GM12878 (cell line): ENCODE results near the gene TCF23. TPM values are rescaled to one million over a fixed set of nuclear protein-coding genes. Genes with fewer than 3 reads are reported as not detected.
"Not testable (repeated sequence)": the region's sequence is repeated elsewhere in the genome, so short reads cannot be mapped to it uniquely, and the experiment has no call there.

Experiments
- ATAC-seq: fragments of 200-7000 bp; cut with Tn5 transposase; 3 replicates; pipeline ENCODE4 v1.9.1; 2020; ENCODE audit warnings: mild to moderate bottlenecking, moderate library complexity
- BruUV-seq: library from RNA; stranded (reverse); fragments of 400-500 nt; replicated peaks from 2 replicates; lab custom pipeline; 2021; lab: Mats Ljungman, UMichigan
- CTCF ChIA-PET: fragments of 300-600 bp; sonication (Branson Sonifier 250); formaldehyde crosslinking; extraction: SDS; loops from one replicate; lab custom pipeline; 2021; ENCODE audit warnings: inconsistent platforms; lab: Yijun Ruan, JAX
- POLR2A ChIA-PET: fragments of 350-600 bp; formaldehyde crosslinking; extraction: SDS; loops from one replicate; lab custom pipeline; 2021; ENCODE audit warnings: inconsistent platforms; lab: Charles Lee
- RAD21 ChIA-PET: fragments of 300-600 bp; sonication (Branson Sonifier 250); formaldehyde crosslinking; loops from one replicate; lab custom pipeline; 2023; ENCODE audit warnings: antibody characterized with exemption; ENCODE audit not compliant: unreplicated experiment; lab: Charles Lee
- SMC1A ChIA-PET: fragments of 300-600 bp; sonication (Branson Sonifier 250); formaldehyde crosslinking; loops from one replicate; lab custom pipeline; 2023; ENCODE audit not compliant: unreplicated experiment, uncharacterized antibody; lab: Charles Lee
- DNase-seq: peaks from one replicate; pipeline ENCODE4 v3.0.0-alpha.2; 2011; ENCODE audit warnings: low read depth, low spot score
- FAIRE-seq: peaks from 3 replicates; lab custom pipeline; 2011; peaks lifted over from hg19 to GRCh38; lab: Jason Lieb, UNC
- H2AFZ ChIP-seq: 2 replicates; pipeline ENCODE4 v1.6.0; 2011; ENCODE audit warnings: low read depth, low read length, control low read depth; ENCODE audit not compliant: control insufficient read depth
- H3K27ac ChIP-seq: 2 replicates; pipeline ENCODE4 v1.5.1; 2011; ENCODE audit warnings: control low read depth; ENCODE audit not compliant: control insufficient read depth, insufficient read depth
- H3K27me3 ChIP-seq, 2 experiments: replicated peaks in 1 of 2; 2 replicates each; pipeline versions ENCODE4 v1.6.0 to v1.6.1; 2011; ENCODE audit warnings: low read length in 1 of 2; ENCODE audit not compliant: control insufficient read depth in 2 of 2, insufficient read depth in 2 of 2
- H3K36me3 ChIP-seq, 2 experiments: 2 replicates each; pipeline ENCODE4 v1.5.1; 2011; ENCODE audit warnings: low read length in 1 of 2; ENCODE audit not compliant: control insufficient read depth in 2 of 2, insufficient read depth in 2 of 2
- H3K4me1 ChIP-seq: 2 replicates; pipeline ENCODE4 v1.6.1; 2011; ENCODE audit warnings: mild to moderate bottlenecking, low read length, moderate library complexity, mixed read lengths; ENCODE audit not compliant: control insufficient read depth, insufficient read depth
- H3K4me2 ChIP-seq: 2 replicates; pipeline ENCODE4 v1.6.0; 2011; ENCODE audit warnings: control low read depth; ENCODE audit not compliant: control insufficient read depth, insufficient read depth
- H3K4me3 ChIP-seq: fragments of 200-600 bp; sonication (generic); 2 replicates; pipeline ENCODE4 v1.5.1; 2016
- H3K79me2 ChIP-seq: 2 replicates; pipeline ENCODE4 v1.6.0; 2011; ENCODE audit warnings: low read length; ENCODE audit not compliant: control insufficient read depth, insufficient read depth
- H3K9ac ChIP-seq: 2 replicates; pipeline ENCODE4 v1.8.0; 2011; ENCODE audit warnings: low read length, control low read depth, mixed read lengths; ENCODE audit not compliant: control insufficient read depth, insufficient read depth
- H3K9me3 ChIP-seq: replicated peaks from 3 replicates; pipeline ENCODE4 v1.5.1; 2011; ENCODE audit warnings: mild to moderate bottlenecking, low read length; ENCODE audit not compliant: control insufficient read depth, insufficient read depth
- H4K20me1 ChIP-seq: 2 replicates; pipeline ENCODE4 v1.6.0; 2011; ENCODE audit not compliant: control insufficient read depth, insufficient read depth
- NFYB ChIP-seq: IDR thresholded peaks from 2 replicates; pipeline ENCODE4 v1.6.1; 2011; ENCODE audit warnings: low read depth, mild to moderate bottlenecking, low read length, improper control_type of control experiment, moderate library complexity; ENCODE audit not compliant: insufficient read depth
- WGBS: methylation state at CpG from one replicate; pipeline ENCODE4 v1.1.6; 2016; ENCODE audit warnings: low lambda C conversion rate; ENCODE audit not compliant: insufficient replicate concordance, insufficient coverage; ENCODE audit errors: missing lambda C conversion rate; 5-methylcytosine and 5-hydroxymethylcytosine counted together
- in situ Hi-C: fragments of 300-500 bp; cut with MboI; formaldehyde crosslinking; loops from 9 replicates; pipeline ENCODE4 v1.14.3; 2018; ENCODE audit warnings: mixed read lengths
- intact Hi-C: fragments of 100-400 bp; cut with micrococcal nuclease; formaldehyde crosslinking; loops from one replicate; pipeline ENCODE4 v1.14.2; 2022; ENCODE audit not compliant: unreplicated experiment
- polyA plus RNA-seq, 11 experiments: library from polyadenylated mRNA; depleted of rRNA in 4 of 11; unstranded in 6 of 11; stranded (reverse) in 5 of 11; fragments of >200 nt; fragmentation: Nextera tagmentation in 4 of 11; fragmentation: Illumina TruSeq in 1 of 11; extraction: Ambion mirVana in 4 of 11; extraction: Trizol in 1 of 11; gene quantifications; 1 replicate in 1 of 11; 2 replicates in 10 of 11; pipeline versions ENCODE4 v1.2.1 to v1.2.3, GENCODE V29; 2011 to 2016; ENCODE audit warnings: inconsistent platforms in 2 of 11, missing spikeins in 2 of 11, low read depth in 1 of 11
- total RNA-seq, 4 experiments: library from RNA; depleted of rRNA in 3 of 4; stranded (reverse); fragments of >200 nt in 3 of 4; fragmentation: Illumina TruSeq in 1 of 4; extraction: Trizol in 1 of 4; gene quantifications; 2 replicates each; pipeline versions ENCODE4 v1.2.1 to v1.2.3, GENCODE V29; 2013 to 2021

TCF23 gene
- total and polyA plus RNA-seq, 10 of the 15 experiments (the other 5 are each of a cell fraction or from before 2014, with no cell fraction given), result not detected

GRCh38 chr2:27110603-27111352 is 38.0 kb upstream of the TCF23 start:
- not testable (repeated sequence) for H3K79me2 ChIP-seq, H3K27ac ChIP-seq, H3K9me3 ChIP-seq, H3K36me3 ChIP-seq
- CTCF ChIA-PET, result interaction anchor here (0.8 kb wide), 1 partner anchor 59 kb away, joined by 4 read pairs; no protein-coding TSS in a partner anchor
- TF ChIP-seq NFYB, result 0 out of 2 replicates have a peak, but pooled peaks have one; percentile 49
- TF ChIP-seq, all 136 proteins: peak for 1; not testable (repeated sequence) for 135
- RAD21 ChIA-PET, result interaction anchor here (0.6 to 1.2 kb wide), 3 partner anchors 11 to 1094 kb away, joined by 4 read pairs; no protein-coding TSS in a partner anchor
- H4K20me1 ChIP-seq, FAIRE-seq, H3K4me1 ChIP-seq, ATAC-seq, intact Hi-C loops, BruUV-seq, H3K27me3 ChIP-seq, in situ Hi-C loops, H2AFZ ChIP-seq, H3K4me3 ChIP-seq, H3K4me2 ChIP-seq, H3K9ac ChIP-seq, POLR2A ChIA-PET, DNase-seq: not testable (repeated sequence)
- SMC1A ChIA-PET, result interaction anchor here (0.7 kb wide), 1 partner anchor 169 kb away, joined by 3 read pairs; no protein-coding TSS in a partner anchor
- WGBS, result 79% methylated on average over 24 of the region's 24 CpGs

DNA sequence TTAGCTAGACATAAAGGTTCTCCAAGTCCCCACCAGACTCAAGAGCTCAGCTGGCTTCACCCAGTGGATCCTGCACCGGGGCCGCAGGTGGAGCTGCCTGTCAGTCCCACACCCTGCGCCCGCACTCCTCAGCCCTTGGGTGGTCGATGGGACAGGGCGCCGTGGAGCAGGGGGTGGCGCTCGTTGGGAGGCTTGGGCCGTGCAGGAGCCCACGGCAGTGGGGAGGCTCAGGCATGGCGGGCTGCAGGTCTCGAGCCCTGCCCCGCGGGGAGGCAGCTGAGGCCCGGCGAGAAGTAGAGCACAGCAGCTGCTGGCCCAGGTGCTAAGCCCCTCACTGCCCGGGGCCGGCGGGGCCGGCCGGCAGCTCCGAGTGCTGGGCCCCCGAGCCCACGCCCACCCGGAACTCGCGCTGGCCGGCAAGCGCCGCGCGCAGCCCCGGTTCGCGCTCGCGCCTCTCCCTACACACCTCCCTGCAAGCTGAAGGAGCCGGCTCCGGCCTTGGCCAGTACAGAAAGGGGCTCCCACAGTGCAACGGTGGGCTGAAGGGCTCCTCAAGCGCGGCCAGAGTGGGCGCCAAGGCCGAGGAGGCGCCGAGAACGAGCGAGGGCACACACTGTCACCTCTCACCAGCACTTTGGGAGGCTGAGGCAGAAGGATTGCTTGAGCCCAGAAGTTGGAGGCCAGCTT is 37.3 kb upstream of the TCF23 start:
- H3K9me3 ChIP-seq, H3K4me3 ChIP-seq, H3K9ac ChIP-seq, H3K79me2 ChIP-seq, intact Hi-C loops, in situ Hi-C loops, H3K27me3 ChIP-seq, POLR2A ChIA-PET, ATAC-seq, H3K4me2 ChIP-seq, H2AFZ ChIP-seq, H3K36me3 ChIP-seq, H3K27ac ChIP-seq, H3K4me1 ChIP-seq, FAIRE-seq, H4K20me1 ChIP-seq, DNase-seq, BruUV-seq: not testable (repeated sequence)
- SMC1A ChIA-PET, result interaction anchor here (0.7 to 0.9 kb wide), 2 partner anchors 12 to 169 kb away, joined by 3 read pairs; no protein-coding TSS in a partner anchor
- RAD21 ChIA-PET, result interaction anchor here (0.6 to 1.2 kb wide), 3 partner anchors 12 to 1095 kb away, joined by 4 read pairs; no protein-coding TSS in a partner anchor
- WGBS, result 72% methylated on average over 45 of the region's 49 CpGs
- CTCF ChIA-PET, result interaction anchor here (0.8 to 3.5 kb wide), 3 partner anchors 58 to 169 kb away, joined by 3 to 14 read pairs (median 4); no protein-coding TSS in a partner anchor
